ENCODE results near the gene C12orf57. TPM values are rescaled to one million over a fixed set of nuclear protein-coding genes. Genes with fewer than 3 reads are reported as not detected.

Gene C12orf57
- 197 TPM for total RNA-seq
- long read RNA-seq, transcript C12orf57-201 (3 exons, 560 nt) = major isoform, 21 of 27 reads
- long read RNA-seq, partial matches to known transcripts = 1 of 27 reads
- long read RNA-seq, other reads (novel, unspliced or antisense) = 0 of 27 reads

GRCh38 chr12:6943722-6944380 is at the start of gene C12orf57, which contains the start of gene RNU7-1:
TSS of gene C12orf57 (plus strand) at chr12:6944022. CDS start at chr12:6944122, 100 bp downstream.
TSS of gene RNU7-1 (plus strand) at chr12:6943816.
- H3K4me1 ChIP-seq = peaks cover 42% of the 10 kb centered on the region
- intact Hi-C loops (cut with DNase I) = loop anchor here (10.0 kb wide), 1 partner anchor 161 kb away; the partner anchor contains the start of gene C1RL
- TF ChIP-seq CTCF (IDR thresholded peaks at IDR 0.05) = no peak

DNA sequence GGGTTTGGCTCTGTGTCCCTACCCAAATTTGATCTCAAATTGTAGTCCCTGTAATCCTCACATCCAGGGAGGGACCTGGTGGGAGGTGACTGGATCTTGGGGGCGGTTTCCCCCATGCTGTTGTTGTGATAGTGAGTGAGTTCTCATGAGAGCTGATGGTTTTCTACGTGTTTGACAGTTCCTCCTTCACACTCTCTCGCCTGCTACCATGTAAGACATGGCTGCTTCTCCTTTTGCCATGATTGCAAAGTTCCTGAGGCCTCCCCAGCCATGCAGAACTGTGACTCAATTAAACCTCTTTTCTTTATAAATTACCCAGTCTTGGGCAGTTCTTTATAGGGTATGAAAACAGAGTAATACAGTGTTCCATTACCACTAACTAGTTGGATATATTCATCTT is 49.5 kb upstream of the C12orf57 start:
- no peak overlapping the region for H3K4me3 ChIP-seq
- intact Hi-C loops (cut with DNase I) = no loop called here
- TF ChIP-seq CTCF (IDR thresholded peaks at IDR 0.05) = no peak
- no peaks in the 10 kb centered on the region for H3K9me3 ChIP-seq
- DNase-seq (no peak), ATAC-seq (no peak)
- no peaks in the 10 kb centered on the region for H3K36me3 ChIP-seq
- H3K4me1 ChIP-seq = peaks cover 7% of the 10 kb centered on the region
- no peaks in the 10 kb centered on the region for H3K27me3 ChIP-seq
- no peak overlapping the region for H3K27ac ChIP-seq

More at GRCh38 chr12:6943722-6944380, at the start of gene C12orf57, which contains the start of gene RNU7-1:
- Histone ChIP-seq H3K27ac (peak within 1 kb of the TSS; percentile 93), H3K27me3 (no peaks in the 10 kb centered on the region), H3K4me3 (peak within 1 kb of the TSS; percentile 62), H3K36me3 (peaks cover 18% of the 10 kb centered on the region), H3K9me3 (no peaks in the 10 kb centered on the region)
- peak; percentile 87 for DNase-seq
- peak; percentile 40 for ATAC-seq

GRCh38 chr12:6896846-6897435 is 46.9 kb upstream of the C12orf57 start:
- TF ChIP-seq CTCF (IDR thresholded peaks at IDR 0.05) = no peak
- ATAC-seq (no peak), DNase-seq (no peak)
- Histone ChIP-seq H3K4me1 (peaks cover 8% of the 10 kb centered on the region), H3K27me3 (no peaks in the 10 kb centered on the region), H3K36me3 (no peaks in the 10 kb centered on the region), H3K4me3 (no peak overlapping the region), H3K27ac (no peak overlapping the region), H3K9me3 (no peaks in the 10 kb centered on the region)
- intact Hi-C loops (cut with DNase I) = no loop called here

DNA sequence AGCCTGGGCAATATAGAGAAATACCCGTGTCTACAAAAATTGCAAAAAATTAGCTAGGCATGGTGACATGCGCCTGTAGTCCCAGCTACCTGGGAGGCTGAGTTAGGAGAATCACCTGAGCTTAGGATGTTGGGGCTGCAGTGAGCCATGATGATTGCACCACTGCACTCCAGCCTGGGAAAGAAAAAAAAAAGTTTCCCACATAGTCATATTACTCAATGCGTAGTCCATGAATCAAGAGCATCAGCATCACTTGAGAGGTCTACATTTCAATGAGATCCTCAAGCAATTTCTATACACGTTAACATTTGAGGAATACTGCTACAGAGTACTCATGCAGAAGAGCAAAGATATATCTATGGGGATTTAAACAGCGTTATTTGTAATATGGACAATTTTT is 44.4 kb upstream of the C12orf57 start:
- Histone ChIP-seq H3K27me3 (no peaks in the 10 kb centered on the region), H3K9me3 (no peaks in the 10 kb centered on the region), H3K27ac (no peak overlapping the region), H3K4me1 (peaks cover 8% of the 10 kb centered on the region), H3K4me3 (no peak overlapping the region), H3K36me3 (no peaks in the 10 kb centered on the region)
- no peak for DNase-seq
- intact Hi-C loops (cut with DNase I) = no loop called here
- ATAC-seq = no peak
- no peak for TF ChIP-seq CTCF (IDR thresholded peaks at IDR 0.05)

- H3K36me3 ChIP-seq = no peaks in the 10 kb centered on the region
- no peaks in the 10 kb centered on the region for H3K9me3 ChIP-seq
- H3K4me1 ChIP-seq = peaks cover 8% of the 10 kb centered on the region
- DNase-seq (peak; percentile 80), ATAC-seq (peak; percentile 76)
- intact Hi-C loops (cut with DNase I) = no loop called here
- H3K27me3 ChIP-seq = no peaks in the 10 kb centered on the region
- no peak overlapping the region for H3K4me3 ChIP-seq
- H3K27ac ChIP-seq = no peak overlapping the region
- TF ChIP-seq CTCF (IDR thresholded peaks at IDR 0.05) = no peak
Observed at GRCh38 chr12:6899837-6900519, 43.8 kb upstream of the C12orf57 start.

Measured in upper lobe of right lung (tissue), 1 donor.